ENCODE measurements around the gene MAST3. TPM values are rescaled to one million over a fixed set of nuclear protein-coding genes. Genes with fewer than 3 reads are reported as not detected.

MAST3 gene
- total and polyA plus RNA-seq, 2 of the 8 experiments (the other 6 are each of a cell fraction or from before 2014, with no cell fraction given) = 3.4 to 9.0 TPM

DNA sequence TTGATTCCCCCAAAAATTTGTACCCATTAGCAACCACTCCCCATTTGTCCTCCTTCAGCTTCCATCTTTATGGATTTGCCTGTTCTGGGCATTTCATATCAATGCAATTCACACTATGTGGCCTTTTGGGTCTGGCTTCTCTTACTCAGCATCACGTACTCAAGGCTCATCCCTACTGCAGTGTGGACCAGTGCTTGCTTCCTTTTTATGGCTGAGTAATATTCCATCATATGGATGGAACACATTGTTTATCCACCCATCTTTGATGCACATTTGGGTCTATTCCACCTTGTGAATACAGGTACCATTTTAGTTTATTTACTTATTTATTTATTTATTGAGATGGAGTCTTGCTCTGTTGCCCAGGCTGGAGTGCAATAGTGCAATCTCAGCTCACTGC, 42.9 kb downstream of the MAST3 start:
- no peaks in the 10 kb centered on the region for H3K79me1 ChIP-seq (ENCODE audit: low read depth, low read length)
- H3K27me3 ChIP-seq (replicated peaks in 1 of 4; ENCODE audit: control insufficient read depth in 3 of 4, extremely low read depth in 1 of 4, insufficient read depth in 3 of 4, low read length in 3 of 4) = no peaks in the 10 kb centered on the region
- no peak overlapping the region for H2BK120ac ChIP-seq (replicated peaks; ENCODE audit: low read depth, low read length)
- no peak overlapping the region for H4K8ac ChIP-seq (ENCODE audit: extremely low read depth, insufficient read depth, low read length)
- H3K9me3 ChIP-seq (ENCODE audit: insufficient read depth in 2 of 2, low read depth in 1 of 2, low read length in 1 of 2) = no peaks in the 10 kb centered on the region
- H3K4ac ChIP-seq (replicated peaks; ENCODE audit: insufficient read length, low read depth, low read length) = no peak overlapping the region
- H3K56ac ChIP-seq (replicated peaks; ENCODE audit: insufficient read length, low read depth, low read length) = no peak overlapping the region
- ChIA-PET POLR2A (ENCODE audit: partially characterized antibody) (interaction anchor here (0.9 kb wide), 1 partner anchor 20 kb away, joined by 3 read pairs; no protein-coding TSS in a partner anchor), CTCF (ENCODE audit: partially characterized antibody) (interaction anchor here (0.6 kb wide), 2 partner anchors 28 to 146 kb away, joined by 3 read pairs; no protein-coding TSS in a partner anchor)
- no peak overlapping the region for H3K4me2 ChIP-seq (ENCODE audit: insufficient read depth in 1 of 2, low read depth in 2 of 2, low read length in 2 of 2)
- H3K18ac ChIP-seq (ENCODE audit: extremely low read depth, low read length) = no peak overlapping the region
- H2BK15ac ChIP-seq (ENCODE audit: low read length) = no peak overlapping the region
- no peak overlapping the region for H3K23ac ChIP-seq (ENCODE audit: insufficient read length)
- H3K27ac ChIP-seq (ENCODE audit: low read depth, low read length) = no peak overlapping the region
- WGBS, 2 experiments (ENCODE audit: extremely low coverage in 1 of 2, insufficient coverage in 1 of 2, insufficient read length in 1 of 2, insufficient replicate concordance in 2 of 2, low coverage in 1 of 2, low lambda C conversion rate in 2 of 2, missing lambda C conversion rate in 1 of 2) = 95% methylated on average over 1 of the region's 1 CpG; no CpG with 5 or more reads in 1 of the 2 experiments
- H2BK12ac ChIP-seq (ENCODE audit: low read depth, low read length) = no peak overlapping the region
- H2AFZ ChIP-seq (ENCODE audit: low read length) = no peak overlapping the region
- no peaks in the 10 kb centered on the region for H3K79me2 ChIP-seq (ENCODE audit: control insufficient read depth in 1 of 2, insufficient read depth in 2 of 2, low read length in 2 of 2)
- peaks cover 2 to 22% (median 17%) of the 10 kb centered on the region in 4 experiments; a peak in 6 of 8 replicates for H3K36me3 ChIP-seq (ENCODE audit: control insufficient read depth in 2 of 4, insufficient read depth in 4 of 4, low read length in 3 of 4)
- H4K20me1 ChIP-seq (replicated peaks in 1 of 2; ENCODE audit: control insufficient read depth in 1 of 2, insufficient read depth in 2 of 2, low read length in 2 of 2) = peaks cover 0 to 1% of the 10 kb centered on the region in 2 experiments
- no peak overlapping the region for H2AK5ac ChIP-seq (ENCODE audit: low read depth, low read length)
- H3K9ac ChIP-seq (replicated peaks in 1 of 4; ENCODE audit: extremely low read depth in 1 of 4, low read depth in 3 of 4, low read length in 3 of 4) = no peak overlapping the region
- TF ChIP-seq HDAC2 (IDR thresholded peaks at IDR 0.05; ENCODE audit: borderline replicate concordance in 1 of 2, low read depth in 2 of 2, low read length in 2 of 2) = no peak
- TF ChIP-seq PHF8 (conservative IDR thresholded peaks at IDR 0.05; ENCODE audit: low read depth, low read length) = no peak
- no peak for TF ChIP-seq SP1 (IDR thresholded peaks at IDR 0.05; ENCODE audit: low read depth, low read length)
- TF ChIP-seq RXRA (IDR thresholded peaks at IDR 0.05; ENCODE audit: insufficient read depth, low read depth, low read length) = no peak
- no peaks in the 10 kb centered on the region for H3K23me2 ChIP-seq (ENCODE audit: low read depth, low read length)
- H2BK20ac ChIP-seq (ENCODE audit: low read length) = no peak overlapping the region
- H3K4me3 ChIP-seq (ENCODE audit: extremely low read depth in 1 of 4, insufficient read depth in 2 of 4, low read depth in 3 of 4, low read length in 4 of 4) = no peak overlapping the region
- no peak overlapping the region for H4K5ac ChIP-seq (ENCODE audit: insufficient read length, low read depth, low read length)
- no peak overlapping the region for H3K14ac ChIP-seq (ENCODE audit: insufficient read length)
- no peak for FAIRE-seq
- no peak overlapping the region for H4K91ac ChIP-seq (replicated peaks; ENCODE audit: insufficient read length, low read length)
- H3K4me1 ChIP-seq (replicated peaks in 1 of 4; ENCODE audit: control insufficient read depth in 3 of 4, insufficient read depth in 4 of 4, low read length in 3 of 4) = no peaks in the 10 kb centered on the region
- no peak for DNase-seq (ENCODE audit: low read depth in 1 of 2, low spot score in 2 of 2)
- H2BK5ac ChIP-seq (ENCODE audit: low read depth, low read length) = no peak overlapping the region

Data from H1 (cell line).